ENCODE measurements around the gene PRDM16.

Gene PRDM16

GRCh38 chr1:3404301-3404700, 335.3 kb downstream of the PRDM16 start:
- DNase-seq (ENCODE audit: insufficient read length, low spot score) (no peak), FAIRE-seq (no peak)
- TF ChIP-seq CTCF (IDR thresholded peaks at IDR 0.05; ENCODE audit: insufficient read depth, missing control alignments), result no peak

GRCh38 chr1:3404801-3405200, 335.8 kb downstream of the PRDM16 start:
- no peak for DNase-seq (ENCODE audit: insufficient read length, low spot score)
- FAIRE-seq, result no peak
- TF ChIP-seq CTCF (IDR thresholded peaks at IDR 0.05; ENCODE audit: insufficient read depth, missing control alignments), result no peak

- DNase-seq (ENCODE audit: insufficient read length, low spot score) (no peak), FAIRE-seq (no peak)
- TF ChIP-seq CTCF (IDR thresholded peaks at IDR 0.05; ENCODE audit: insufficient read depth, missing control alignments), result no peak
Observed at GRCh38 chr1:3405491-3405890, 336.5 kb downstream of the PRDM16 start.

GRCh38 chr1:3405974-3406867, 337.2 kb downstream of the PRDM16 start:
- TF ChIP-seq CTCF (IDR thresholded peaks at IDR 0.05; ENCODE audit: insufficient read depth, missing control alignments), result no peak
- FAIRE-seq, result no peak
- no peak for DNase-seq (ENCODE audit: insufficient read length, low spot score)

GRCh38 chr1:3407021-3407420, 338.0 kb downstream of the PRDM16 start:
- DNase-seq (ENCODE audit: insufficient read length, low spot score) (no peak), FAIRE-seq (no peak)
- no peak for TF ChIP-seq CTCF (IDR thresholded peaks at IDR 0.05; ENCODE audit: insufficient read depth, missing control alignments)

GRCh38 chr1:3408751-3409266, 339.8 kb downstream of the PRDM16 start:
- no peak for TF ChIP-seq CTCF (IDR thresholded peaks at IDR 0.05; ENCODE audit: insufficient read depth, missing control alignments)
- FAIRE-seq (no peak), DNase-seq (ENCODE audit: insufficient read length, low spot score) (no peak)
